Lower lobe of right lung (tissue), 2 donors: ENCODE data around the gene NRP2. TPM values are rescaled to one million over a fixed set of nuclear protein-coding genes. Genes with fewer than 3 reads are reported as not detected.

Experiments used
- ATAC-seq, 2 donors: fragments of 200-7000 bp; cut with Tn5 transposase; one replicate each; pipeline ENCODE4 v1.9.1; 2020 to 2022; ENCODE audit warnings: mild to moderate bottlenecking in 2 of 2, moderate library complexity in 2 of 2
- DNase-seq: peaks from one replicate; pipeline ENCODE4 v3.0.0-alpha.2; 2020
- H3K27ac ChIP-seq: fragments of 200-600 bp; one replicate; pipeline ENCODE4 v1.8.0; 2022
- H3K27me3 ChIP-seq: fragments of 200-600 bp; one replicate; pipeline ENCODE4 v1.8.0; 2022; ENCODE audit warnings: low read depth
- H3K36me3 ChIP-seq: fragments of 200-600 bp; one replicate; pipeline ENCODE4 v1.8.0; 2022; ENCODE audit warnings: mild to moderate bottlenecking
- H3K4me1 ChIP-seq: fragments of 200-600 bp; one replicate; pipeline ENCODE4 v1.8.0; 2022
- H3K4me3 ChIP-seq: fragments of 200-600 bp; one replicate; pipeline ENCODE4 v1.8.0; 2022; ENCODE audit warnings: mild to moderate bottlenecking
- H3K9me3 ChIP-seq: fragments of 200-600 bp; one replicate; pipeline ENCODE4 v1.8.0; 2022
- intact Hi-C: fragments of 100-400 bp; cut with DNase I; formaldehyde crosslinking; loops from one replicate; pipeline ENCODE4 v1.11.0; 2022
- total RNA-seq: library from RNA; stranded (reverse); fragmentation: NEBNext Ultra II Directional; extraction: Animal tissue kit (Norgen Biotek cat#: 25700); gene quantifications from one replicate; pipeline ENCODE4 v1.2.1, GENCODE V29; 2021
- TF ChIP-seq, protein P1 (sequence below): fragments of 200-600 bp; IDR thresholded peaks from one replicate; pipeline ENCODE4 v1.8.0; 2022; ENCODE audit warnings: antibody characterized with exemption, mild to moderate bottlenecking
- donor health status: DM: no; HTN: yes; CAD: no; lungs with severe emphysema.

NRP2 gene
- total RNA-seq, 1 donor from 2014 or later = 67.5 TPM

DNA sequence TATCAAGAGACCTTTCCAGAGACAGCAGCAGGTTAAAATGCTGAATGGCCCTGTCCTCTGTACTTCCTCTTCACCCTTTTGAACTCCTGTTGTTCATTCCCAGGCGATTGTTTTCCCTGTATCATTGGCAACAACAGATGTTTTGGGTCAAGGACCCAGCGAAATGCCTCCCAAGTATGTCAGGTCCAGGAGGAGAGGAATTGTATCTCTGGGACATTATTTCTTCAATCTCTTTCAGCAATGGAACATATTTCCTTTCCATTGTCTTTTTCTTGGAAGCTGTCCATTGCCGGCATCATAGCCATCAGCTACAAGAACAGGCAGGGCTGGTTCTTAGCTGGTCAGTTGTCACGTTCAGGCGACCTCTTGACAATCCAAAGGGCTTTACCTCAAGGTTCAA lies 76.2 kb downstream of the NRP2 start:
- Histone ChIP-seq H3K4me3 (no peak overlapping the region), H3K27ac (no peak overlapping the region), H3K9me3 (no peaks in the 10 kb centered on the region), H3K36me3 (peaks cover 27% of the 10 kb centered on the region), H3K4me1 (peaks cover 13% of the 10 kb centered on the region), H3K27me3 (no peaks in the 10 kb centered on the region)
- ATAC-seq = no peak
- TF ChIP-seq, protein P1, sequence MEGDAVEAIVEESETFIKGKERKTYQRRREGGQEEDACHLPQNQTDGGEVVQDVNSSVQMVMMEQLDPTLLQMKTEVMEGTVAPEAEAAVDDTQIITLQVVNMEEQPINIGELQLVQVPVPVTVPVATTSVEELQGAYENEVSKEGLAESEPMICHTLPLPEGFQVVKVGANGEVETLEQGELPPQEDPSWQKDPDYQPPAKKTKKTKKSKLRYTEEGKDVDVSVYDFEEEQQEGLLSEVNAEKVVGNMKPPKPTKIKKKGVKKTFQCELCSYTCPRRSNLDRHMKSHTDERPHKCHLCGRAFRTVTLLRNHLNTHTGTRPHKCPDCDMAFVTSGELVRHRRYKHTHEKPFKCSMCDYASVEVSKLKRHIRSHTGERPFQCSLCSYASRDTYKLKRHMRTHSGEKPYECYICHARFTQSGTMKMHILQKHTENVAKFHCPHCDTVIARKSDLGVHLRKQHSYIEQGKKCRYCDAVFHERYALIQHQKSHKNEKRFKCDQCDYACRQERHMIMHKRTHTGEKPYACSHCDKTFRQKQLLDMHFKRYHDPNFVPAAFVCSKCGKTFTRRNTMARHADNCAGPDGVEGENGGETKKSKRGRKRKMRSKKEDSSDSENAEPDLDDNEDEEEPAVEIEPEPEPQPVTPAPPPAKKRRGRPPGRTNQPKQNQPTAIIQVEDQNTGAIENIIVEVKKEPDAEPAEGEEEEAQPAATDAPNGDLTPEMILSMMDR = no peak
- intact Hi-C loops = no loop called here
- no peak for DNase-seq

- ATAC-seq = no peak
- H3K27ac ChIP-seq = no peak overlapping the region
- H3K9me3 ChIP-seq = no peaks in the 10 kb centered on the region
- no peak for DNase-seq
- TF ChIP-seq, protein P1 = no peak
- H3K4me3 ChIP-seq = no peak overlapping the region
- intact Hi-C loops = no loop called here
- no peaks in the 10 kb centered on the region for H3K27me3 ChIP-seq
- H3K36me3 ChIP-seq = peaks cover 21% of the 10 kb centered on the region
- H3K4me1 ChIP-seq = peaks cover 19% of the 10 kb centered on the region
These were observed 77.0 kb downstream of the NRP2 start for GRCh38 chr2:205759257-205759656.

GRCh38 chr2:205759732-205760131 lies 77.4 kb downstream of the NRP2 start:
- ATAC-seq = no peak
- Histone ChIP-seq H3K4me1 (peaks cover 18% of the 10 kb centered on the region), H3K9me3 (no peaks in the 10 kb centered on the region), H3K27me3 (no peaks in the 10 kb centered on the region), H3K4me3 (no peak overlapping the region), H3K27ac (no peak overlapping the region), H3K36me3 (peaks cover 20% of the 10 kb centered on the region)
- no peak for DNase-seq
- intact Hi-C loops = no loop called here
- TF ChIP-seq, protein P1 = no peak

- peaks cover 20% of the 10 kb centered on the region for H3K36me3 ChIP-seq
- intact Hi-C loops = no loop called here
- H3K27me3 ChIP-seq = no peaks in the 10 kb centered on the region
- DNase-seq (no peak), ATAC-seq (no peak)
- no peaks in the 10 kb centered on the region for H3K9me3 ChIP-seq
- no peak overlapping the region for H3K4me3 ChIP-seq
- TF ChIP-seq, protein P1 = no peak
- H3K27ac ChIP-seq = no peak overlapping the region
- H3K4me1 ChIP-seq = peaks cover 14% of the 10 kb centered on the region
These were observed 77.9 kb downstream of the NRP2 start for GRCh38 chr2:205760157-205760556.

DNA sequence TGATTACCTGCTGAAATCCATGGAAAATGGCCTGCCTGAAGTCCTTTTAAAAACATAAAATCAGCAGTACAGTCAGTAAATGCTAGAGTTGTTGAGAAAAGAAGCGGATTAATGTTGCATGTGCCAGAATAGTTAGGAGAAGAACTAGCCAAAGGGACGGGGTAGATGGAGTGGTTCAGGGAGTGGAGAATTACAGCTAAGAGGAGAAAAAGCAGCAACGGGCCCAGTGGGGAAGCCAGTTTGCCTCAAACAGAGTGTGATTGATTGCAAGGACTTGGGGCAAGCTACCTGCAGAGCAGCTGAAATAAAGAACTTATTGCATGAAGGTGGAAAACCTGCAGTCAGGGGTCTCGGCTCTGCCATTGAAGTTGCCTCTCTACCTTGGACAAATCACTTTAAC lies 79.1 kb downstream of the NRP2 start:
- H3K4me3 ChIP-seq = no peak overlapping the region
- H3K27me3 ChIP-seq = no peaks in the 10 kb centered on the region
- H3K27ac ChIP-seq = no peak overlapping the region
- intact Hi-C loops = no loop called here
- H3K4me1 ChIP-seq = peaks cover 12% of the 10 kb centered on the region
- DNase-seq (no peak), ATAC-seq (no peak)
- H3K9me3 ChIP-seq = no peaks in the 10 kb centered on the region
- TF ChIP-seq, protein P1 = no peak
- peaks cover 32% of the 10 kb centered on the region for H3K36me3 ChIP-seq

GRCh38 chr2:205762881-205763280 lies 80.6 kb downstream of the NRP2 start:
- TF ChIP-seq, protein P1 = no peak
- ATAC-seq = no peak
- intact Hi-C loops = no loop called here
- Histone ChIP-seq H3K4me1 (peaks cover 22% of the 10 kb centered on the region), H3K9me3 (no peaks in the 10 kb centered on the region), H3K27me3 (no peaks in the 10 kb centered on the region), H3K27ac (no peak overlapping the region), H3K4me3 (no peak overlapping the region), H3K36me3 (peaks cover 33% of the 10 kb centered on the region)
- no peak for DNase-seq
